ENCODE measurements around the gene PLSCR1. TPM values are rescaled to one million over a fixed set of nuclear protein-coding genes. Genes with fewer than 3 reads are reported as not detected.

PLSCR1 gene
- total and polyA plus RNA-seq, 2 donors (not counting 1 experiment from before 2014, with no cell fraction given), result 16.8 to 44.6 TPM

DNA sequence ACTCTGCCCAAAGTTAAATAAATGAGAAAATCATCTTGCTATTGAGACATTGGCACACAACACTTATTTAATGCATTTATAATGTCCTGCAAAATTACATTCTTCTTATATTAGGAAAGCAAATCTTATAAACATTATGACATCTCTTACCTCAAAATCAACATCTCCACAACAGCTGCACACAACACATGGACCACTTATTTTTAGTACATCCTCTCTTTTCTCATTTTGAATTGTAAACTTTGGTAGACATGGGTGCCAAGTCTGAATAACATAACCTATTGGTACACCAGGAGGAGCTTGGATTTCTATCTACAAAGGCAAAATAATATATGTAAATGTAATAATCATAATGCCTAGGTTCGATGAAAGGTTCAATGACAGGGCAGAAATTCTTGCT lies 23.0 kb downstream of the PLSCR1 start:
- H3K9me3 ChIP-seq (ENCODE audit: control extremely low read depth in 1 of 3, control insufficient read depth in 2 of 3, insufficient read depth in 1 of 3, low read length in 2 of 3), result no peaks in the 10 kb centered on the region
- no peaks in the 10 kb centered on the region for H3K27me3 Mint-ChIP-seq
- DNase-seq, result no peak
- H3K9me3 Mint-ChIP-seq (ENCODE audit: insufficient read depth), result no peaks in the 10 kb centered on the region
- H3K4me3 Mint-ChIP-seq, result no peak overlapping the region
- 100% methylated on average over 1 of the region's 1 CpG for WGBS (ENCODE audit: insufficient coverage)
- no peak overlapping the region for H3K9ac ChIP-seq (ENCODE audit: low read length)
- no peak overlapping the region for H3K27ac Mint-ChIP-seq
- no peak overlapping the region for H3K4me3 ChIP-seq (ENCODE audit: control extremely low read depth in 1 of 5, extremely low read depth in 1 of 5, insufficient read depth in 1 of 5, low read depth in 2 of 5, low read length in 4 of 5)
- no peaks in the 10 kb centered on the region for H4K20me1 ChIP-seq (ENCODE audit: control insufficient read depth, insufficient read depth, low read length, poor library complexity, severe bottlenecking)
- intact Hi-C loops (cut with micrococcal nuclease), result no loop called here
- H3K79me2 ChIP-seq (ENCODE audit: control insufficient read depth, insufficient read depth, low read length), result no peaks in the 10 kb centered on the region
- no peaks in the 10 kb centered on the region for H3K4me1 Mint-ChIP-seq
- no peak for ATAC-seq (ENCODE audit: low read depth)
- no peak for TF ChIP-seq EZH2 (IDR thresholded peaks at IDR 0.05; ENCODE audit: borderline replicate concordance, insufficient read depth, low read depth, low read length, poor library complexity, severe bottlenecking)
- TF ChIP-seq, protein P1, sequence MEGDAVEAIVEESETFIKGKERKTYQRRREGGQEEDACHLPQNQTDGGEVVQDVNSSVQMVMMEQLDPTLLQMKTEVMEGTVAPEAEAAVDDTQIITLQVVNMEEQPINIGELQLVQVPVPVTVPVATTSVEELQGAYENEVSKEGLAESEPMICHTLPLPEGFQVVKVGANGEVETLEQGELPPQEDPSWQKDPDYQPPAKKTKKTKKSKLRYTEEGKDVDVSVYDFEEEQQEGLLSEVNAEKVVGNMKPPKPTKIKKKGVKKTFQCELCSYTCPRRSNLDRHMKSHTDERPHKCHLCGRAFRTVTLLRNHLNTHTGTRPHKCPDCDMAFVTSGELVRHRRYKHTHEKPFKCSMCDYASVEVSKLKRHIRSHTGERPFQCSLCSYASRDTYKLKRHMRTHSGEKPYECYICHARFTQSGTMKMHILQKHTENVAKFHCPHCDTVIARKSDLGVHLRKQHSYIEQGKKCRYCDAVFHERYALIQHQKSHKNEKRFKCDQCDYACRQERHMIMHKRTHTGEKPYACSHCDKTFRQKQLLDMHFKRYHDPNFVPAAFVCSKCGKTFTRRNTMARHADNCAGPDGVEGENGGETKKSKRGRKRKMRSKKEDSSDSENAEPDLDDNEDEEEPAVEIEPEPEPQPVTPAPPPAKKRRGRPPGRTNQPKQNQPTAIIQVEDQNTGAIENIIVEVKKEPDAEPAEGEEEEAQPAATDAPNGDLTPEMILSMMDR (IDR thresholded peaks at IDR 0.05), result no peak
- CTCF ChIA-PET, result no interaction called here
- no peak overlapping the region for H3K27ac ChIP-seq (ENCODE audit: low read length in 2 of 2)
- H3K4me1 ChIP-seq (ENCODE audit: control insufficient read depth in 2 of 2, insufficient read depth in 2 of 2, low read length in 2 of 2), result no peaks in the 10 kb centered on the region
- no peaks in the 10 kb centered on the region for H3K27me3 ChIP-seq (replicated peaks in 1 of 4; ENCODE audit: control extremely low read depth in 1 of 4, control insufficient read depth in 3 of 4, insufficient read depth in 4 of 4, low read length in 3 of 4)
- H3K4me2 ChIP-seq (replicated peaks; ENCODE audit: low read depth, low read length, poor library complexity, severe bottlenecking), result no peak overlapping the region
- POLR2A ChIA-PET, result no interaction called here
- H3K36me3 ChIP-seq (replicated peaks in 1 of 2; ENCODE audit: control extremely low read depth in 1 of 2, control insufficient read depth in 1 of 2, extremely low read depth in 1 of 2, insufficient read depth in 2 of 2, low read length in 1 of 2), result peaks cover 7 to 13% of the 10 kb centered on the region in 2 experiments
- H2AFZ ChIP-seq (ENCODE audit: insufficient read depth, low read depth, low read length, poor library complexity, severe bottlenecking), result no peak overlapping the region

DNA sequence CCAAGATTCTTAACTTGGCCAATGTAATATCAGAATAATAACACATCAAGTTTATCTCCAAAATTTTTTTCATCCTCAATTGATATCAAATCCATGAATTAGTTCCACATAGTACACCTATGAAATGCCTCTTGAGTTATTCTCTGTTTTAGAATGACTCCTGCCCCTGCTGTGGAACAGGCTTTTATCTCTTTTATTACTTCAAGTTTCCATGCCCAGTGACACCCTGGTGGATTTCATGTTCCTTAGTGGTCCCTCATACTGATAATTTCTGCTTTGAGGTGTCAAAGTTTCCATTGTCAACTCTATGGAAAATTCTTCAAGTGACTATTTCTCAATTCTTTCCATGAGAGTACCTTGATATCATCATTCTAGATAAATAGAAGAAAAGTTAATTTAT lies 24.6 kb downstream of the PLSCR1 start:
- no peak overlapping the region for H3K9ac ChIP-seq (ENCODE audit: low read length)
- H3K4me3 Mint-ChIP-seq, result no peak overlapping the region
- H3K27me3 Mint-ChIP-seq, result no peaks in the 10 kb centered on the region
- ATAC-seq (ENCODE audit: low read depth) (no peak), DNase-seq (no peak)
- H3K4me1 Mint-ChIP-seq, result no peaks in the 10 kb centered on the region
- no peaks in the 10 kb centered on the region for H4K20me1 ChIP-seq (ENCODE audit: control insufficient read depth, insufficient read depth, low read length, poor library complexity, severe bottlenecking)
- H3K4me3 ChIP-seq (ENCODE audit: control extremely low read depth in 1 of 5, extremely low read depth in 1 of 5, insufficient read depth in 1 of 5, low read depth in 2 of 5, low read length in 4 of 5), result no peak overlapping the region
- CTCF ChIA-PET, result no interaction called here
- POLR2A ChIA-PET, result no interaction called here
- no peak overlapping the region for H2AFZ ChIP-seq (ENCODE audit: insufficient read depth, low read depth, low read length, poor library complexity, severe bottlenecking)
- intact Hi-C loops (cut with micrococcal nuclease), result no loop called here
- H3K9me3 Mint-ChIP-seq (ENCODE audit: insufficient read depth), result no peaks in the 10 kb centered on the region
- no peaks in the 10 kb centered on the region for H3K79me2 ChIP-seq (ENCODE audit: control insufficient read depth, insufficient read depth, low read length)
- H3K27ac ChIP-seq (ENCODE audit: low read length in 2 of 2), result no peak overlapping the region
- TF ChIP-seq EZH2 (IDR thresholded peaks at IDR 0.05; ENCODE audit: borderline replicate concordance, insufficient read depth, low read depth, low read length, poor library complexity, severe bottlenecking), result no peak
- TF ChIP-seq, protein P1 (IDR thresholded peaks at IDR 0.05), result no peak
- no peaks in the 10 kb centered on the region for H3K9me3 ChIP-seq (ENCODE audit: control extremely low read depth in 1 of 3, control insufficient read depth in 2 of 3, insufficient read depth in 1 of 3, low read length in 2 of 3)
- H3K4me1 ChIP-seq (ENCODE audit: control insufficient read depth in 2 of 2, insufficient read depth in 2 of 2, low read length in 2 of 2), result no peaks in the 10 kb centered on the region
- H3K36me3 ChIP-seq (replicated peaks in 1 of 2; ENCODE audit: control extremely low read depth in 1 of 2, control insufficient read depth in 1 of 2, extremely low read depth in 1 of 2, insufficient read depth in 2 of 2, low read length in 1 of 2), result peaks cover 7 to 21% of the 10 kb centered on the region in 2 experiments
- no peak overlapping the region for H3K4me2 ChIP-seq (replicated peaks; ENCODE audit: low read depth, low read length, poor library complexity, severe bottlenecking)
- no peaks in the 10 kb centered on the region for H3K27me3 ChIP-seq (replicated peaks in 1 of 4; ENCODE audit: control extremely low read depth in 1 of 4, control insufficient read depth in 3 of 4, insufficient read depth in 4 of 4, low read length in 3 of 4)
- H3K27ac Mint-ChIP-seq, result no peak overlapping the region
